Right renal pelvis (tissue), 4 donors: Measurements from ENCODE around the gene TRIL. TPM values are rescaled to one million over a fixed set of nuclear protein-coding genes. Genes with fewer than 3 reads are reported as not detected.
A peak's percentile ranks its signal among the peaks of the same experiment; 100 is the strongest.

Source experiments
- DNase-seq, 4 donors: peaks; one replicate each; pipeline ENCODE4 v3.0.0-alpha.2; 2013; ENCODE audit warnings: low read depth in 4 of 4, low spot score in 3 of 4, missing footprints in 1 of 4
- polyA plus RNA-seq, 4 donors: library from polyadenylated mRNA; unstranded; fragments of 120-200 nt; gene quantifications; one replicate each; pipeline ENCODE4 v1.2.1, GENCODE V29; 2013; ENCODE audit not compliant: insufficient read length in 4 of 4

Gene TRIL
- polyA plus RNA-seq, 4 donors = 51.4 to 67.7 (median 59.9) TPM

DNA sequence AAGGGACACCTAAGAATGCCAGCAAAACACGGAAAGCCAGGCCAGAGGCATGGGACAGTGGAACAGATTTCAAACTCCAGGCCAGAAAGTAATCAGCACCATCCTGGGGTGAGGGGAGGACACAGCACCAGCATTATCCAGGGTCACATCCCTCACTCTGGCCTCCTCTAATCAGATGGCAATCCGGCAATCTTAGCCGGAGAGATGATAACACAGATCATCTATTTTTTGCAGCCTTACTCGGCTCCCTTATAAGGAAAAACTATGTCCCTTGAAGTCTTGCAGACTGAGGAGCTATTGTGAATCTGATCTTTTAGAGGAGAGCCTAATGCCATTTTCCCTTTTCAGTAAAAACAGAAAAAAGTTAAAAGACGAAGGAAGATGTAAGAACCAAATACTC lies 16.5 kb downstream of the TRIL start:
- no peak for DNase-seq

DNA sequence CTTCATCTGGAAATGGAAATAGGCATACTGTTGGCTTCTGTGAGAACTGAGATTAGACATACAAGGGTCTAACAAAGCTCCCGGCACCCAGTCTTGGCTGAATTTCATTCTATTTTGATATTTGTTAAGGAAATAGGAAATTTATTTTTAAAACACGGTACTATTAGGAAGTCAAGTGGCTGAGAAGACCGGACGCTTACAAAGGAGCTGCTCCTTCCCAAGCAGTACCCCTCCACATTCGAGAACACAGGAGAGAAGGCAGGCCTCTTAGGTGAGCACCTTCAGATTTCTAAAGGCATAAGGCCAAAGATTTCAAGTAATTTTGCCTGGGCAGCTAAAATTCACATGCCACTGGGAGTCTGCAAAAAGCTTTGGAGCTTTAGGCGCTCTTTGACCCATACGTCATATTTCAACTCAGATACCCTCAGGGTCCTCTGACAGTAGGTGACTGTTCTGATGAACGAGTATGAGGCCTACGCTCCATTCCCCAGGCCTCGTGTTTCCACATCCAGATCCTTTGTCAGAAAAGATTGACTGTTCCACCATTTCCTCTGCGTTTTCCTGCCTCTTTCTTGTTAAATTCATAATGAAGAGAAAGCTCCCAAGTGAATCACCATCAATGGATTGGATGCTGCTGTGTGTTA lies 17.3 kb downstream of the TRIL start:
- no peak for DNase-seq

DNA sequence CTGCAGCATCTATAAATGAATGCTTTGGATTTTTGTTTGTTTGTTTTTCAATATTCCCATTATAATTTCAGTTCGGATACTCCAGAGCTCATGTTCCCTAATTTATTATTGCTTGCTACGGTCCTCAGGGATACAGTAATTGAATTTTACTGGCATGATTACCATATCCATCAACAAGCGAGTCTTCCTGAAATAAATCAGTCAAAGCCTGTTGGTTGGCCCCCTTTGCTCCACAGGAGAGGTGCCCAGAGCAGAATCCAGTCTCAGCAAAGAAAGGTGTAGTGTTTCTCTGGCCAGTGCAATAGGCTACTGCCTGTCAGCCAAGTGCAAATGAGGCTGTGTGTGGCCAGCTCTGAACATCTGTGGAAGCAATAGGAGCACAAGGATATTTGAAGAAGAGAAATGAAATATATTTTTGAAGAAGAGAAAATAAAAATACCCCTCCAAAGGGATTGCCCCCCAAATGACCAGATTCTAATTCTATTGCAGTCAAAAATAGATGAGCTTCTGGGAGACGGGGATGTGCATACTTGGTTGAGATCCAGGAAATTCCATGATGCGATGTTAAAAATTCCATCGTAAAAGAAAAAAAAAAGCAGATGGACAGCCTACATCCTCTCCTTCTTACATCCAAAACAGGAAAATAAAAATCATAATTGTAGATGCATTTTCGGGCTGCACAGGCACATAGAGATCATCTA lies 18.1 kb downstream of the TRIL start:
- no peak for DNase-seq

DNA sequence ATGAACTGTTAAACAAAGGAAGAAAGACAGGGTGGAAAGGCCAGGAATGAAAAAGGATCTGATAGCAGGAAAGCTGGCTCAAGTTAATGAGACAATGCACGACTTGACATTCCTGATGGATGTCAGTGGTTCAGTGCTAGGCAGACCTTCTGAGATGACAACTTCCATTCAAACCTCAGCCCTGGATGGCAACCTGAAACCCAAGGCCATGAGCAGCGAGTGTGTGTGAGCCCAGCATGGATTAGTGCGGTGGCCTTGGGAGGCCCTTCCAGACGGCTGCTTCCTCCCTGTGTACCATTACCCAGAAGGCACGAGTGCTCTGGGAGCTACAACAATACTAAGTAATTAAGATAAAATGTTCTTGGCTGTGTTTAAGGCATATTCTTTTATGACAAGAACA lies 18.8 kb downstream of the TRIL start:
- DNase-seq = no peak

DNA sequence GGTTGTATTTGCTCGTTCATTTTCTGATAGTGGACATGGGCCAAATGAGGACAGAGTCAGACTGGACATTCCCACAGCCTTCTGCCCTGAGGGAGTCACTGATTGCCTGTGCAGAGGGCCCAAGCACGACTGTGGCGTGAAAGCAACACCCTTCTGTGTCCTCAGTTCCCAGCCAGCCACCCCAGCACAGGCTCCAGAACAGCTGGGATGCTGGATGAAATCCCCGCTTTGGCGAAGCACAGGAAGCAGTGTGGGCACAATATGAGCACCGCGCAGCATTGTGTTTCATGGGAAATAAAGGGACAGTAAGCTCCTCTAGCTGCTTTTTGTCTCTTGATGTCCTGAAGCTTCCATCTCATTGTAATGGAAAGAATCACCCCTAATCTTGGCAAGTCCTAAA lies 20.5 kb downstream of the TRIL start:
- DNase-seq = no peak

DNA sequence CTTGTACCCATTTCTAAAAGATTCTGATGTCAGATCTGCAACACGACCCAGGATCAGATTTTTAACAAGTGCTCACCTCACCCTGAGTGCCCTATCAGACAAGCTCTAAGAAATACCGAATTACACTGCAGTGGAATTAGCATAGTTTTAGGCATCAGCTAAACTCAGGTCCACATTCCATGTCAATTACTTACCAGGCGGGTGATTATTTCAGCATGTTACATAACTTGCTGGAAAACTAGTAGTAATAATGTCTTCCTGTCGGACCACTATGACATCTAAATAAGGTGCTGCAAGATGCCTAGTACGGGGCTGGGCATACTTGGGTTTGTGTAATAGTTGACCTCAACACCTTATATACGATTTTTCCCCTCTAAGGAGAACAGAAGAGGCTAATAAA lies 21.0 kb downstream of the TRIL start:
- no peak for DNase-seq

DNA sequence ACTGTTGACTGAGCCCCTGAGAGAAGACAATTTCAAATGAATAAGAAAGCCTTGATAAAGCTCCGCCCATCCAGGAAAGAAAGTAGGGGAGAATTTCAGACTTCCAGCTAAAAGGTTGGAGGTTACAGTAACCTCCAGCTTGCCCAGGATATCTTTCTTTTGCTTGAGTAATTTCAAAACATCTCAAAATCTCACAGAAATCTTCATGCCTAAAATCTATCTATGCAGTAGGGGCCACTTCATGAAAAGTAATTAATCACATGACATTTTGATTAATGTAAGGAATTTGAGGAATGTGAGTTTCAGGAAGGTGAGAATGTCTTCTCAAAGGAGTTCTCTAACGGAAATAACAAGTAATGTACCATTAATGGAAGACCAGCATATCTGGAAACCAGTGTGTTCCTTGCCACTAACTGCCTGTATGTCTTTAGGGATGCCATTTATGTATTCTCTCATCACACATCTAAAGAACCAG lies 24.2 kb downstream of the TRIL start:
- DNase-seq = no peak

DNA sequence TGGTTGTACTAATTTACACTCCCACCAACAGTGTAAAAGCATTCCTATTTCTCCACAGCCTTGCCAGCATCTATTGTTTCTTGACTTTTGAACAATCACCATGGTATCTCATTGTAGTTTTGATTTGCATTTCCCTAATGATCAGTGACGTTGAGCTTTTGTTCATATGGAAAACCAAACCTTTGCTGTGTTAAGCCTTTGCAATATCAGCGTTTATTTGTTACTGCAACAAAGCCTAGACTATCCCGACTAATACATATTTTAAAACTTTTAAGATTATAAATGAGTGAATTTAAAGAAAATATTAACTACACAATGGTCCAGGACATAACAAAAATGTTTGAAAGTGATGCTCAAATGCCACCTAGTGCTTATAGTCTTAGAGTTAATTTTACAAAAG lies 26.6 kb downstream of the TRIL start:
- DNase-seq = no peak

DNA sequence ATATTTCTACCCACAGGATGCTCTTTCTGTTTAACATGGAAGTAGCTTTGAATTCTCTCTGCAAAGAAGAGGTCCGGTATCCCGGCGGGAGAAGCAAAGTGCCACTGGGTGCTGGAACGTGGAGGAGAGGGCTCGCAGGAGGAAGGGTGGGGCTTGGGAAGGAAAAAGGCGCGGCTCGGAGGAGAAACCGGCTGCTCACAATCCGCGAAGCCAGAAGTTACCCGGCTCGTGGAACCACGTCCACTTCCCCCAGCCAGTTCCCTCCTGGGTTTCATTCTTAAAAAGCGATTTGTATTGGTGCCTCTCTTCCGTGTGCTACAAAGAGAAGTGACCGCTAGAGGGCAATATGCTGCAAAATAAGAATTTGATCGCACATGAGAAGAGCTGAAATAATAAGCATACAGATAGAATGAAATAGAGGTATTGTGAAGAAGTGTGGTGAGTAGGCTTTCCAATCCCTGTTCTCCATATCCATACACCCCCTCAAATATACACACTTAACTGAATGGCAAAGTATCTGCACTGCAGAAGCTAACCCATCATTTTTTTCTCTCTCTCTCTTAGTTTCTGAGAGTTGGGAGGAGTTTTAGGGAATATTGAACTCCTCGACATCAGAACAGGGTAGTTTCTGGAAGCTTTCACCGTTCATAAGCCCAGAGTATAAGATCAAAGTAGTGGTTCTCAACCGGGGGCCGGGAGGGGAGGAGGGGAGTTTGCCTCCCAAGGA lies 31.1 kb downstream of the TRIL start:
- DNase-seq = peak; percentile 81 to 89 (median 85)

DNA sequence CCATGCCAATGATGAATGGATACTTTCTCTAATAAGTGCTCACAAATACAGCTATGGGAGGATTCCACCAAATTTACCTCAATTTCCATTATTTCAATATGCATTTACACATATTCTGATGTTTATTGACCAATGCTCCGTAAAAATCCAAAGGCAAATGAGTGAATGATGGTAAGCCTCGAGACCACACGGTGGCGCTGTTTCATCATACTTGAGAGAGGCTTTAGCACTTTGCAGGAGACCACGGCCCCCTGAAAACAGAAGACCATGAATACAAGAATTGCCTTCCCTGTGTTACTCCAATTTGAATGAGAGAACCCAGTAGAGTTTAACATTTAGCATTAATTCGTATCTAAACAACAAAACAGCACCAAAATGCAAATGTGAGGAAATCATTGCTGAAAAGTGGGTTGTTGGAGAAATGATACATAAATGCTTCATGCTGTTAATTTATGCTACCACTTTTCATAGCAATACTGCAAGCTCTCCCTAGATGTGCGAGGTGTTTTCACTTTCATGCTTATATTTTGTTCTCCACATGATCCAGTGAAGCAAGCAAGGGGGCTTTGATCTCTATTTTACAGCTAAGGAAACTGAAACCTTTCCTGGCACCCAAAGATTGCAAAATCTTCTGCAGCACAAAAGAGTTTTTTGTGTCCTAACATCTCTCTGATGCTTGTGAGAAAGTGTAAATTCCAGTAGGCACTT lies 35.4 kb downstream of the TRIL start:
- peak in 3 of 4 donors; percentile 82 to 83 (median 83) for DNase-seq

DNA sequence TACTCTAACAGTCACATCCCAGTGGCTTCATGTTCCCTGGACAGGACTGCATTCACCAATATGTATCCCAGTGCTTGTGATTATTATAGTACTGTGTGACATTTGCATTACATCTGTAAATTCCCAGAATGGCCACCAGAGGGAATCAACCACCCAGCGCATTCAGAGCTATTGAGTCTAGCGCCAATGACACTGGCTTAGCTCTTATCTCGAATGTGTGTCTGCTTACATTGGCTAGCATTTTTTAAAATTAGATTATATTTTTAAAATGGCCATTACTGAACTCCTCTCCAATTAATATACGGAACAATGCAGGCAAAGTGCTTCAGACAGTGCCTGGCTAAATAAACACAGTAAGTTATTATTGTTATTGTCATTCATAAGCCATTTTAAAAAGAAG lies 36.3 kb downstream of the TRIL start:
- DNase-seq = no peak

DNA sequence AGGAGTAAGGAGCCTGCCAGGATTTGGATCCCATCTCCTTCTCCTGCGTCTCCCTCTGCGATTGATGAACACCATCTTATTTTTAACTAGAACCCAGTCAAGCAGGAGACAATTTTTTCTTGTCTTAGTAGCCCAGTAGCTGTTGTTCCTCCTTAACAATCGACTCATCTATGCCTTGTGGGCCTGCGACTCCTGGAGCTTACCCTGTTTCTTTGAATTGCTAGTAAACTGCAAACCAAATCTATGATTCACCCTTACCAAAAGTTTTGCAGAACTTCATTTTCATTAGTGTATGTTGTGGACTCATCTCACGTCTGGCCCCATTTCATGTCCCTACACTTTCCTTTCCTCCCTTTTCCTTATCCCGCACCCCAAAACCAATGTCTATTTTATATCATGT lies 37.7 kb downstream of the TRIL start:
- no peak for DNase-seq

DNA sequence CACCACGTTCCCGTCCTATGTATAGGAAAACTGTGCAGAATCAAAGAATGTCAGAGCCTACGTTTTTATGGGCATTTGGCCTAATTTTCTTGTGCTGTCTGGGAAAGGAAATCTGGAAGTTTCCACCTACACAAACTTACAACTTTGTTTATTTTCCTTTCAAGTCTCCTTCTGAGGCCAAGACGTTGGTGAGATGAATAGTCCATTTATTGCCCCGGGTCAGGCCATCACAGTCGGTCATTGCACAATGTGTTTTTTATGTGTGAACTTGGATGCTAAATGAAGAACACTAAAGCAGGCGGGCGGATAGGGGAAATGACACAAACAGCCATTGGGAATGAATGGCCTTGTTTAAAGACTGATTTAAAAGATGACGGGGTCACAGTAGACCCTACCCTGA lies 38.6 kb downstream of the TRIL start:
- no peak for DNase-seq

DNA sequence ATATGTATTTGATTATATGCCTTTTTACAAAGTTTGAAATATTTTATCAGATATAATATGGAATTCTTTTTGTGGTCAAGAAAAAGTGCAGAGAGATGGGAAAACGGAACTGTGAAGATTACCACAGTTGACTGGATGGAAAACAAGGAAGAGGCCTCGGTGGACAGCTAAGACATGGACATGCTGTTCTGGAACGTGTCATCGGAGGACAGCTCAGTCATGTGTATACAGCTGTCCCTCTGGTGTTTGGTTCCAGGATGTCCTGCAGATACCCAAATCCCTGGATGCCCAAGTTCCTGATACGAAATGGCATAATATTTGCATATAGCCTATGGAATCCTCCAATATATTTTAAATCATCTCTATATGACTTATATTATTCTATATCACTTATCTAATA lies 49.4 kb downstream of the TRIL start:
- DNase-seq = no peak

DNA sequence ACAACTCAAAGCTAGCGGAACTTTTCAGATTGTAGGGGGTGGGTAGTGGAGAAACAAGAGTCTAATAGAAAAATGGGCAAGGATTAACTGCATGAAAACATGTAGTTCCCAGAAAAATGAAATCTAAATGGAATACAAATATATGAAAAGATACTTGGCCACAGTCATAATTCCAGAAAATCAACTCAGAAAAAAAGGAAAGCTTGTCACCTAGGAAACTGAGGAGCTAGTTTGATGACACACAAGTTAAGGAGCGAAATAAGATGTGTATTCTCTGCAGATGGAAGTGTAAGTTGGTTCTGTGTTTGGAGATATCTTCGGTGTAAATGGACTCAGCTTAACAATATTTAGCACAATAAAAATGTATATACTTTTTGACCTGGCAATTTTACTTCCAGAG lies 52.7 kb downstream of the TRIL start:
- no peak for DNase-seq

DNA sequence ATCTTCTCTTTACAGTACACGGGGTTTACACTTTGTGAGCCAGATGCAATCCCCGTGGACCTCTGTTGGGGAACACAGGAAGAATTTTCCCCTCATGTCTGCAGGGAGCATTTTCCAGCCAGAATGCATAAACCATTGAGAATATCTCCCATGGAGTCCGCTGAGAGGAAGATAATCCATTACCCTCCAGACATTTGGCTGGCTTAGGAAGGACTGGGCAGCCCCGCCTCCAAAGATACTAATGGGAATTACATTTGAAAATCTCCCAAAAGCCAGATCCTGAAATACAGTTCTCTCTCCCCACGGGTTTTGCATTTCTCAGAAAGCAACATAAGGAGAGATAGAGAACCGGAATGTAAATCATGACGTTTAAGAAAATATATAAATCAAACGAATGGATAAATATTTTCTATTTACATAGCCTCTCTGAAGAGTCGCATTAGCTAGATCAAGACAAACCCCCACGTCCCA lies 53.5 kb downstream of the TRIL start:
- no peak for DNase-seq

DNA sequence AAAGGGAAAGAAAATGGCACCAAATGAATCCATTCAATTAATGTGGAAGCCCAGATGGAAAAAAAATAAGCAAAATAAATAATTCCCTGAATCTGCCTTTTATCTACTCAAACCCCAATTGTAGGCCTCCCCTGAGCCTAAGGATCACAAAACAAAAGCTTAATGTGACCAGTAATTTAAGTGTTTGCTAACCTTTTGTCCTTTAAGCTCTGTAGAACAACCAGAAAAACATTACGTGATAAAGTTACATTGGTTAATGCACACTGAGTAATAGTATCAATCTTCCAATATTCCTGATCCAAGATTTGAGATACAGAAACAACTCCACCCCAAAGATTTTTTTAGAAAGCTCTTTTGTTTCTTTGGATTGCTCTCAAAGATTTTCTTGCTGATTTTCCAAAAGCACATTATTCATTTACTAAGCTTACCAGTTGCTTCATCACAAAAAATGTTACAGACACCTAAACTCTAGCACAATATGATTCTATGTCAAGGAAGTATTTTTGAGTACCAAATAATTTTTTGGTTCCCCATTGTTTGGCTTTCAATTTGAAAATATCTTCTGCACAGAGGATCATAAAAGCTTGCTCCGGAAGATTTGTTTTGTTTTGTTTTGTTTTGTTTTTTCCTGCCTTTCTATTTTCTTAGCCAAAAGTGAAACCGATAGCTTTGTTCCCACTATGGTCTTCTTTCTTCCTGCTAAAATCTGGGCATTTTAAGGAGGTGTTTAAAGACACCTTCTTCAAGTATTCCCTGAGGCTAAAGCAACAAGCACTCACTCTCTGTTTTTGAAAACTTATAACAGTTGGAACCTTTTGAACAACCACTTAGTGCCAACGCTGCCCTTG lies 54.2 kb downstream of the TRIL start:
- no peak for DNase-seq
